ENCODE data around the gene UAP1.

Gene UAP1

GRCh38 chr1:162619076-162619475 lies 57.6 kb downstream of the UAP1 start:
- DNase-seq: no peak

GRCh38 chr1:162621256-162621655 lies 59.7 kb downstream of the UAP1 start:
- no peak for DNase-seq

GRCh38 chr1:162625679-162626078 lies 64.2 kb downstream of the UAP1 start:
- no peak for DNase-seq

- DNase-seq: no peak
These were observed 64.6 kb downstream of the UAP1 start for GRCh38 chr1:162626094-162626493.

- no peak for DNase-seq
These were observed 65.2 kb downstream of the UAP1 start for GRCh38 chr1:162626761-162627160.

GRCh38 chr1:162627662-162628296 lies 66.3 kb downstream of the UAP1 start:
- DNase-seq: no peak

GRCh38 chr1:162629077-162629627 lies 67.6 kb downstream of the UAP1 start:
- no peak for DNase-seq

GRCh38 chr1:162629651-162630050 lies 68.1 kb downstream of the UAP1 start:
- DNase-seq: no peak

GRCh38 chr1:162631546-162632191 lies 70.1 kb downstream of the UAP1 start:
- DNase-seq: no peak

GRCh38 chr1:162632217-162632666 lies 70.7 kb downstream of the UAP1 start, which contains the start of gene DDR2:
TSS of gene DDR2 (plus strand) at chr1:162632464. CDS start at chr1:162719064, 86,600 bp downstream.
- DNase-seq: no peak

GRCh38 chr1:162632698-162633080 lies 71.2 kb downstream of the UAP1 start:
- no peak for DNase-seq

GRCh38 chr1:162633081-162633762 lies 71.7 kb downstream of the UAP1 start:
- DNase-seq: no peak

GRCh38 chr1:162635418-162635817 lies 73.9 kb downstream of the UAP1 start:
- DNase-seq: no peak

- DNase-seq: no peak
These were observed 78.2 kb downstream of the UAP1 start for GRCh38 chr1:162639718-162640117.

GRCh38 chr1:162641114-162641513 lies 79.6 kb downstream of the UAP1 start:
- DNase-seq: no peak

GRCh38 chr1:162644986-162645314 lies 83.4 kb downstream of the UAP1 start:
- DNase-seq: no peak

GRCh38 chr1:162645666-162646065 lies 84.1 kb downstream of the UAP1 start:
- DNase-seq: no peak

GRCh38 chr1:162649583-162649982 lies 88.1 kb downstream of the UAP1 start:
- no peak for DNase-seq
